GM06990 (cell line): ENCODE results near the gene WAPL.

ENCODE experiments used
- DNase-seq: peaks from one replicate; pipeline ENCODE4 v3.0.0-alpha.2; 2011; ENCODE audit not compliant: insufficient read length; ENCODE audit errors: extremely low read depth
- H3K27me3 ChIP-seq: replicated peaks from 2 replicates; pipeline ENCODE4 v1.6.0; 2011; ENCODE audit warnings: low read length; ENCODE audit not compliant: control insufficient read depth, insufficient read depth
- H3K36me3 ChIP-seq: 2 replicates; pipeline ENCODE4 v1.5.1; 2011; ENCODE audit warnings: low read length; ENCODE audit not compliant: control insufficient read depth, insufficient read depth
- H3K4me3 ChIP-seq: replicated peaks from 2 replicates; pipeline ENCODE4 v1.5.1; 2011; ENCODE audit warnings: low read depth, mild to moderate bottlenecking, control low read depth, low read length
- CTCF ChIP-seq: IDR thresholded peaks from 2 replicates; pipeline ENCODE4 v1.5.1; 2011; ENCODE audit warnings: low read length, control low read depth, mild to moderate bottlenecking, inconsistent platforms; ENCODE audit not compliant: insufficient read depth, poor library complexity, severe bottlenecking

WAPL gene

GRCh38 chr10:86397120-86397519, 124.5 kb downstream of the WAPL start:
- TF ChIP-seq CTCF, result no peak
- no peak overlapping the region for H3K4me3 ChIP-seq
- no peak for DNase-seq
- H3K27me3 ChIP-seq, result no peaks in the 10 kb centered on the region
- H3K36me3 ChIP-seq, result no peaks in the 10 kb centered on the region

- H3K27me3 ChIP-seq, result no peaks in the 10 kb centered on the region
- no peak overlapping the region for H3K4me3 ChIP-seq
- DNase-seq, result no peak
- H3K36me3 ChIP-seq, result no peaks in the 10 kb centered on the region
- TF ChIP-seq CTCF, result no peak
Measured at GRCh38 chr10:86393862-86394455, 127.6 kb downstream of the WAPL start.

GRCh38 chr10:86393362-86393761, 128.2 kb downstream of the WAPL start:
- no peak for TF ChIP-seq CTCF
- H3K4me3 ChIP-seq, result no peak overlapping the region
- H3K27me3 ChIP-seq, result no peaks in the 10 kb centered on the region
- H3K36me3 ChIP-seq, result no peaks in the 10 kb centered on the region
- no peak for DNase-seq

GRCh38 chr10:86392723-86393094, 128.9 kb downstream of the WAPL start:
- Histone ChIP-seq H3K36me3 (no peaks in the 10 kb centered on the region), H3K4me3 (peak overlapping the region; percentile 57), H3K27me3 (no peaks in the 10 kb centered on the region)
- TF ChIP-seq CTCF, result no peak
- DNase-seq, result no peak

- Histone ChIP-seq H3K27me3 (no peaks in the 10 kb centered on the region), H3K36me3 (no peaks in the 10 kb centered on the region), H3K4me3 (peak overlapping the region; percentile 57)
- no peak for TF ChIP-seq CTCF
- DNase-seq, result no peak
Measured at GRCh38 chr10:86391986-86392722, 129.4 kb downstream of the WAPL start.
